Measurements from ENCODE around the gene PKMYT1. TPM values are rescaled to one million over a fixed set of nuclear protein-coding genes. Genes with fewer than 3 reads are reported as not detected.
A peak's percentile ranks its signal among the peaks of the same experiment; 100 is the strongest.

The PKMYT1 gene
- total and polyA plus RNA-seq, 9 of the 15 experiments (the other 6 are each of a cell fraction or from before 2014, with no cell fraction given) = 8.7 to 201 (median 37.8) TPM

DNA sequence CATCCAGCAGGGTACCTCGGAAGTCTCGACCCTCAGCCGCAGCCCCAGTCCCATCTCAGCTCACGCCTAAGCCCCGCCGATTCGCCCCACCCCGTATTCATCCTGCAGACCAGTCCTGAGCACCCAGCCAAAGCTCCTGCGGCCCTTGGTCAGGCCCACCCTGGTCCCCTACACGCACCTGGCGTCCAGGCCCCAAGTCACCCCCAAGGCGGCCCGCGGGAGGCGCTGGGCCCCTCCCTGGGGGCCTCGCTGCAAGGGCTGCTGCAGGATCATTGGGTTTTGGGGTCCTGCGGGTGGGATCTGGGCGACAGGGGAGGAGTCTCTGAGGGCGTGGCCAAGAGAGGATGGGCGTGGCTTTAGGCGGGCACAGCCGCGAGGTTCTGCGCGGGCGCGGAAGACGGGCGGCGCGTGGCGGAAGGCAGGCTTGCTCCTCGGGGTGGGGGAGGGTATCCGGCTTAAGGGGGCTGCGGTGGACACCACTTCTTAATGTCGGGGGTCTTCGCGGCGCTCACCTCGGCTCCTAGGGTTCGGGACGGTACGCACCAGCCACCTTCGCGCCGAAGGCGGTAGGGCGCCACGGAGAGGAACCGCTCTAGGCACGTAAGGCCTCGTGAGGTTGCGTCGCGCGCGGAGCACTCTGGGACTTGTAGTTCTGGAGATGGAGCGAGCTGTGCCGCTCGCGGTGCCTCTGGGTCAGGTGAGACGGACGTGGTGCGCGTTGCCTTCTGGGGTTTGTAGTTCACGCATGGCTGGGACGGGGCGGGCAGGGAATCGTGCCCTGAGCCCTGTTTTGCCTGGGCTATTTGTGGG lies 43.6 kb upstream of the PKMYT1 start, which contains the start of the genes HCFC1R1 and THOC6 (continued):
- TF ChIP-seq FIP1L1 (IDR thresholded peaks at IDR 0.05; ENCODE audit: low read depth, low read length, poor library complexity, severe bottlenecking) (peak; percentile 97), AFF1 (IDR thresholded peaks at IDR 0.05; ENCODE audit: low read depth in 1 of 2, partially characterized antibody in 2 of 2) (peak in 1 of 2 experiments; percentile 94), NCOR1 (IDR thresholded peaks at IDR 0.05) (peak; percentile 43), CBX1 (IDR thresholded peaks at IDR 0.05; ENCODE audit: low read depth) (no peak; the same call in none of the 2 replicates), ERF (CRISPR knock-in tag; IDR thresholded peaks at IDR 0.05) (peak; percentile 24; the same call in 1 of the 2 replicates), POLR2B (IDR thresholded peaks at IDR 0.05; ENCODE audit: low read depth, partially characterized antibody) (peak; percentile 94), ILK (tag; IDR thresholded peaks at IDR 0.05; ENCODE audit: borderline replicate concordance, low read depth) (no peak), FOXP1 (CRISPR knock-in tag; IDR thresholded peaks at IDR 0.05) (no peak), HES1 (IDR thresholded peaks at IDR 0.05; ENCODE audit: low read depth) (peak; percentile 82), ZNF583 (CRISPR knock-in tag; IDR thresholded peaks at IDR 0.05) (0 out of 2 replicates have a peak, but pooled peaks have one; percentile 59), CBFB (CRISPR knock-in tag; IDR thresholded peaks at IDR 0.05) (peak; percentile 14; the same call in 1 of the 2 replicates), ZBED1 (IDR thresholded peaks at IDR 0.05) (peak; percentile 74; the same call in 1 of the 2 replicates), KAT2B (IDR thresholded peaks at IDR 0.05; ENCODE audit: low read depth, low read length) (no peak), ZBTB7A (IDR thresholded peaks at IDR 0.05; ENCODE audit: borderline replicate concordance, control insufficient read depth, low read depth, low read length) (peak; percentile 74), RFX1 (IDR thresholded peaks at IDR 0.05) (no peak), ZBTB34 (CRISPR knock-in tag; IDR thresholded peaks at IDR 0.05) (no peak), ZBTB17 (CRISPR knock-in tag; IDR thresholded peaks at IDR 0.05) (peak; percentile 86)
- TF ChIP-seq, protein P1, sequence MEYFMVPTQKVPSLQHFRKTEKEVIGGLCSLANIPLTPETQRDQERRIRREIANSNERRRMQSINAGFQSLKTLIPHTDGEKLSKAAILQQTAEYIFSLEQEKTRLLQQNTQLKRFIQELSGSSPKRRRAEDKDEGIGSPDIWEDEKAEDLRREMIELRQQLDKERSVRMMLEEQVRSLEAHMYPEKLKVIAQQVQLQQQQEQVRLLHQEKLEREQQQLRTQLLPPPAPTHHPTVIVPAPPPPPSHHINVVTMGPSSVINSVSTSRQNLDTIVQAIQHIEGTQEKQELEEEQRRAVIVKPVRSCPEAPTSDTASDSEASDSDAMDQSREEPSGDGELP (CRISPR knock-in tag; IDR thresholded peaks at IDR 0.05; ENCODE audit: borderline replicate concordance) = peak; percentile 90
- TF ChIP-seq, protein P2, sequence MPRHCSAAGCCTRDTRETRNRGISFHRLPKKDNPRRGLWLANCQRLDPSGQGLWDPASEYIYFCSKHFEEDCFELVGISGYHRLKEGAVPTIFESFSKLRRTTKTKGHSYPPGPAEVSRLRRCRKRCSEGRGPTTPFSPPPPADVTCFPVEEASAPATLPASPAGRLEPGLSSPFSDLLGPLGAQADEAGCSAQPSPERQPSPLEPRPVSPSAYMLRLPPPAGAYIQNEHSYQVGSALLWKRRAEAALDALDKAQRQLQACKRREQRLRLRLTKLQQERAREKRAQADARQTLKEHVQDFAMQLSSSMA (CRISPR knock-in tag; IDR thresholded peaks at IDR 0.05) = no peak
